Stimulated activated naive CD8-positive, alpha-beta T cell treated with anti-CD3 and anti-CD28 coated beads, Interleukin-15, Interleukin-2, amounts not matched to agents 100 ng/mL and 50 ng/mL, for 24 hours (primary cell): ENCODE measurements around the gene STBD1.
A peak's percentile ranks its signal among the peaks of the same experiment; 100 is the strongest.

Source experiments
- H3K27ac Mint-ChIP-seq: one replicate; pipeline ENCODE4 v1.8.0; 2021; ENCODE audit warnings: mild to moderate bottlenecking, mixed read lengths
- H3K27me3 Mint-ChIP-seq: one replicate; pipeline ENCODE4 v1.8.0; 2021; ENCODE audit warnings: mixed read lengths
- H3K36me3 Mint-ChIP-seq: one replicate; pipeline ENCODE4 v1.8.0; 2021; ENCODE audit warnings: low read depth, mixed read lengths
- H3K4me1 Mint-ChIP-seq: one replicate; pipeline ENCODE4 v1.8.0; 2021; ENCODE audit warnings: low read depth, mixed read lengths
- H3K4me3 Mint-ChIP-seq: one replicate; pipeline ENCODE4 v1.8.0; 2021; ENCODE audit warnings: mild to moderate bottlenecking, mixed read lengths
- H3K9me3 Mint-ChIP-seq: one replicate; pipeline ENCODE4 v1.8.0; 2021; ENCODE audit warnings: mixed read lengths

STBD1 gene

DNA sequence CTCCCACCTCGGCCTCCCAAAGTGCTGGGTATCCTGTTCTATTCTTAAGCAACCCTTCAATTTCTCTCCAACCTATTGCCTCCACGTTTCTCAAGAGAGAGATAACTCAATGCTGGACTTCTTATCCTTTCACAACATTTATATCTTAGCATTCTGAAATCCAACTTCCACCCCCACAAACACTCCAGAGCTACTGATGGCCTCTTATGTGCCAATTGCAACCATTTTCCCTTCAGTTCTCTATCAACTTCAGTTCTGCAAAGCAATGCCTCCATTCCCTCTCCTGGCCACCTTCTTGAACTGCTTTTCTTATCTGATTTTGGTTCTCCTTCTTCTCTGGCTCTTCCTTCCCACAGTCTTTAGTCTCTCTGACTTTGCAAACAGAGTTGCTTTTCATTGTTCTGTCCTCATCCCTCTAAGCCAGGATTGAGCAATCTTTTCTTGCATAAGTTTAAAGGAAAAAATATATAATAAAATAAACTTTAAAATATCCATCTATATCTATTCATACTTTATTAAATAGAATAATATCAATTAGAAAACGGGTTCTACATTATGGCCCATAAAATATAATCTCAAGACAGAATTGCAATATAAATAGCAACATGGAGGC, 3.6 kb upstream of the STBD1 start:
- H3K27me3 Mint-ChIP-seq, result peaks cover 27% of the 10 kb centered on the region
- peaks cover 33% of the 10 kb centered on the region for H3K4me1 Mint-ChIP-seq
- H3K27ac Mint-ChIP-seq, result no peak overlapping the region
- H3K9me3 Mint-ChIP-seq, result peaks cover 6% of the 10 kb centered on the region
- no peak overlapping the region for H3K4me3 Mint-ChIP-seq
- H3K36me3 Mint-ChIP-seq, result peaks cover 5% of the 10 kb centered on the region

DNA sequence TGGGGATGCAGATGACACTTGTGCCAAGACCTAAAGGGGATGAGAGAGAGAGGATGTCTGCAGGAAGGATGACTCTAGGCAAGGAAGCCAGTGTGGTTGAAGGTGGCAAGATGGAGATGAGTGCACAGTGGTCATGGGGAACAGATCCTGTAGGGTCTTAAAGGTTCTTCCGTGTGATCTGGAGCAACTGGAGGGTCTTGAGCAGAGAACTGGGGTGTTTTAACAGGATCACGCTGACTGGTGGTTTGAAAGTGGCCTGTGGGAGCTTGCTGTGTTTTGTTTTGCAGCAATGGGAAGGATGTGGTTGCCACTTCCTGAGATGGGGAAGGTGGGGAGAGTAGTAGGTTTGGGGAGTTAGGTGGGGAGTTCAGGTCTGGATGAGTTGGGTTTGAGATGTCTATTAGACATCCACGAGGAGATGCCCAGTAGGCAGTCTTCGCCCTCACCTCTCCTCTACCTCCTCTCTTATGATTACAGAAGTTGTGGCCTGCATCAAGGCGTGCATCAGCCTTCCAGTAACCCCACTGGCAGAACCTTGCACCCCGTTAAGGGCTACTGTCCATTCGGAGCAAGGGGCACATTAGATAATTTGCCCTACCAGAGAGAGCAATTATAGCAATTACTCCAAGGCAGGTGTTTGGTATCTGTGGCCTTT, 1.4 kb upstream of the STBD1 start:
- no peaks in the 10 kb centered on the region for H3K9me3 Mint-ChIP-seq
- H3K36me3 Mint-ChIP-seq, result no peaks in the 10 kb centered on the region
- peaks cover 27% of the 10 kb centered on the region for H3K27me3 Mint-ChIP-seq
- H3K4me1 Mint-ChIP-seq, result peaks cover 33% of the 10 kb centered on the region
- peak overlapping the region; percentile 66 for H3K27ac Mint-ChIP-seq
- H3K4me3 Mint-ChIP-seq, result peak overlapping the region; percentile 80

DNA sequence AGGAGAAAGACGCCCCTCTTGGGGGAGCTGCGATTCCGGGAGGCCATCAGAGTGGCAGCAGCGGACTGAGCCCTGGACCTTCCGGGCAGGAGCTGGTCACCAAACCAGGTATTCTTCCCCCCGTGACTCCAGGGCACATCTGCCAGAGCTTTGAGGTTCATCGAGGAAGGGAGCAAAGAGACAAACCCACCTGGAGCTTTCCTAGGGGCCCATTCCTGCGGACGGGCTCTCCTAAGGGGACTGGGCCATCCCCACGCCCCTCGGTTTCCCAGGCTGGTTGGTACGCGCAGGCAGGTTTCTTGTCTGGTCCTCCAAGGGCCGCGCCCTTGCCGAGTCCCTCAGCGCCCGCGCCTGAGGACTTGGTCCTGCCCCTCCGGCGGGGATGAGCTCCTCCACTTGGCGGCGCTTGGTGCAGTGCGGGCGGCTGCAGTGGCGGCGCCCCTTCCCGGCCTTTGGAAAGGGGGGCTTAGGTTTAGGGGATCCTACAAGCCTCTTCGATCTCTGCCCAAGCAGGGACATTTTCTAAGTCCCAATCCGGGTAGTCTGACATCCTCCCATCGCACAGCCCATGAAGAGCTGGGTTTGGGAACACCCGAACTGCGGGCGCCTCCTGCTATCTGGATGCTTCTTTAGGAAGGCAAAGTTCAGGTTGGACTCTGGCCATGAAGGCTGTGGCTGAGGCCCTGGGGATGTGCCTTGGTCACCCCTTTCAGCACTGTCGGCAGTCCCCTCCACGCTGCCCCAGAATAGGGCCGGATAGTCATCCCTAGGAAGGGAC, 538 bp downstream of the STBD1 start:
- H3K27ac Mint-ChIP-seq, result no peak overlapping the region
- H3K36me3 Mint-ChIP-seq, result no peaks in the 10 kb centered on the region
- H3K9me3 Mint-ChIP-seq, result no peaks in the 10 kb centered on the region

DNA sequence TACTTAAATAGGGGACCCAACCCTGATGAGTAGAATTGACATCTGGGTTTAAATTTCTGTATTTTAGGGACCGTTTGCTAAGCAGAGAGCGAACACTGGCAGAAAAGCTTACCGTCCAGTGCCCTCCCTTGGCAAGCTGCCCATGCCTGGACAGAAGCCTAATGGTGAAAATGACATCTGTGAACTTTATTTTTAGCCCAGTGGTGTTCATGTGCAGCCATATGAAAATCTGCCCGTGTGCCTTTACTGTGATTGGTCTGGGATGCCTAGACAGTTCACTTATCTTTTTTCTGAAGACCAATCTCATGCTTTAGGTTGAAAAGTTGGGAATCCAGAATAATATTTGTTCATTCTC, 1.1 kb downstream of the STBD1 start:
- Mint-ChIP-seq H3K4me1 (peaks cover 15% of the 10 kb centered on the region), H3K27ac (no peak overlapping the region), H3K27me3 (peaks cover 24% of the 10 kb centered on the region), H3K9me3 (no peaks in the 10 kb centered on the region), H3K4me3 (peak overlapping the region; percentile 80), H3K36me3 (no peaks in the 10 kb centered on the region)

More for the DNA sequence above, 538 bp downstream of the STBD1 start:
- Mint-ChIP-seq H3K4me1 (peaks cover 19% of the 10 kb centered on the region), H3K4me3 (peak overlapping the region; percentile 80), H3K27me3 (peaks cover 27% of the 10 kb centered on the region)

DNA sequence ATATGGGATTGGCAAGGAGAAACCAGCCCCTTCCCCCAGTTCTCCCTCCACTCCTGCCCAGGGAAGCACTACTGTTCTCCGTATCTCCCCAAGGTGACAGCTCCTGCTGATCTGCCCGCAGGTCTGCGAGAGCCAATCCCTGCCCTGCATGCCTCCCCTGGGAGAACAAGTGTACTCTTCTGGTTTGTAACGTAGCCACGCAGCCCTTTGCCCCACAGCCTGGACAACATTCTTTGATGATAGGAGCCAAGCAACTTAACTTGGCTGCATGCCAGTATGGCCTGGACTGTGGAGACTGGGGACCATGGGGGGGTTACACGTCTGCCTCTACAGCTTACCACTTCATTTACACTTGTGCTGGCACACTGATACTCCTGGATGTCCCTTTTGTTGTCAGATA, 2.0 kb downstream of the STBD1 start:
- H3K9me3 Mint-ChIP-seq, result no peaks in the 10 kb centered on the region
- peaks cover 17% of the 10 kb centered on the region for H3K27me3 Mint-ChIP-seq
- no peaks in the 10 kb centered on the region for H3K36me3 Mint-ChIP-seq
- no peak overlapping the region for H3K4me3 Mint-ChIP-seq
- H3K27ac Mint-ChIP-seq, result no peak overlapping the region
- peaks cover 15% of the 10 kb centered on the region for H3K4me1 Mint-ChIP-seq

DNA sequence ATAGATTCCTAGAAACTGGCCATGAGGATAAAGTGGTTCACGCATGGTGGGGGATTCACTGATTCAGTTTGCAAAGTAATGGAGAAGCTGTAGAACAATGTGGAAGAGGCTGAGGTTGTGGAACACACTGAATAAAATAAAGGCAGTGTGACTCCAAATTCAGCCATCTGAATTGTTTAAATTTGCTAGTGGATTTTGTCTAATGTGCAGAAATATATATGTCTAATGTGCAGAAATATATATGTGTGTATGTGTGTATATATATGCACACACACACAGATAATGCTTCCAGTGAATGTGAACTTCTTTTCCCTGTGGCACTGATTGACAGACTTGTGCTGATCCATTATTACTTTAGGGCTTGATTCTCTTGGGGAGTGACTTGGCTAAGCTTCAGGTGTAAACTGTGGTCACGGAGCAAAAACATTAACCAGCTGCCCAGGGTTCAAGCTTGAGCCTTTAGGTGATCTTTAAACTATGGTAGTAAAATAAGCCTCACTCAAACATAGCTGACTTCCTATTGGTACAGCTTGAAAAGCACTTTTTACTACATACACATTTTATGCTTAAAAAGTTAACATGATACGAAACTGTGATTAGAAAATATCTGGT, 3.5 kb downstream of the STBD1 start:
- Mint-ChIP-seq H3K27ac (no peak overlapping the region), H3K36me3 (no peaks in the 10 kb centered on the region), H3K27me3 (peaks cover 12% of the 10 kb centered on the region), H3K9me3 (peaks cover under 1% of the 10 kb centered on the region), H3K4me1 (peaks cover 9% of the 10 kb centered on the region), H3K4me3 (no peak overlapping the region)

DNA sequence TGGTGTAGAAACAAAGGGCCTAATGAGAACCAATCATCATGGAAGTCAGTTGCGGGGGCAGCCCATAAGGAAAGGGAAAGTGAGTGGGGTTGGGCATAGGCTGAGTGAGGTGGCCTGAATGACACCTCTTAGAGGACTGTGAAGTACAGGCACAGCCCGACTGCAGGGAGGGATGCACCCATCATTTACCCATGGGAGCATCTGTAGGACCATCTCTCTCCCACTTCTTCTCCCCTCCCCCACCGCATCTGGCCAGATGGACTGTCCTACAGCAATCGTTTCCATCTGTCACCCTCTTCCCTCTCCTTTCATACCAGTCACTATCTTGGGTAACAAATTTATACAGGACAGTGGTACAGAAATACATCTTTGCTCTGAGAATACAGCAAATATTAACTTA, 4.2 kb downstream of the STBD1 start:
- Mint-ChIP-seq H3K27ac (no peak overlapping the region), H3K27me3 (peaks cover 6% of the 10 kb centered on the region), H3K9me3 (peaks cover 5% of the 10 kb centered on the region), H3K4me3 (no peak overlapping the region), H3K4me1 (peaks cover 2% of the 10 kb centered on the region), H3K36me3 (no peaks in the 10 kb centered on the region)

DNA sequence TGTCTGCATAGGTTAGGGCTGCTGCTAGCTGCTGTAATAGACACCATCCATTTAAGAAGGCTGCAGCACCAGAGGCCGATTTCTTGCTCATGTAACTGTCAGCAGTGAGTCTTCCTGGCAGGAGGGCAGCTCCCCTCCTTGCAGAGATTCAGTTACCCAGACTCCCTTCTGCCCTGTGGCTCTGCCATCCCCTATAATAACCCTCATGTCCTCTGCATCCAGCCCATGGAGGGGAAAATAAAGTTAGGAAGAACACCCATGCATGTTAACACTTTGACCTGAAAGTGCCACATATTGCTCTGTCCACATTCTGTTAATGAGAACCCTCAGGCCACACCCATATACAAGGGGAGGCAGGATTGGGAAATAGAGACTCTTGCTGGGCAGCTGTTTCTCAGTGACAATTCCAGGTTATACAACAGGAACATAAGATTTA, 5.4 kb downstream of the STBD1 start:
- H3K4me1 Mint-ChIP-seq, result no peaks in the 10 kb centered on the region
- H3K27me3 Mint-ChIP-seq, result peaks cover 13% of the 10 kb centered on the region
- H3K9me3 Mint-ChIP-seq, result peaks cover 15% of the 10 kb centered on the region
- H3K36me3 Mint-ChIP-seq, result peaks cover 4% of the 10 kb centered on the region
- no peak overlapping the region for H3K27ac Mint-ChIP-seq
- no peak overlapping the region for H3K4me3 Mint-ChIP-seq

DNA sequence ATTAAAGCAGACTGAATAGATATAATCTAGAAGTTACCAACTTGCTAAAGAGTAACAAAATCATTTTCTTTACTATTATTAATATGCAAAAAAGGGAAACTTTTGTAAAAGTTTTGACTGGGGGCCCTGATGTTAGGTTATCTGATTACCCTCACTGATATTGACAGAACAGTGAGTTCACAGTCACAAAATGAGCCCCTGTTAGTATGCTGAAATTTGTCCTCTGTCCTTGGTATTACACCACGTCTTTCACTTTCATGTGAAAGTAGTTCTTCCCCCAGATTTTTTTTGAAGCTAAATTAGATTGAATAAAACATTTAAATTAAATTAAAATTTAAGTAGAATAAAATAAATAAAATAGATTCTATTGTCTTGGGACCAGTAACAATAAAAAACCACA, 5.9 kb downstream of the STBD1 start:
- H3K27me3 Mint-ChIP-seq, result peaks cover 14% of the 10 kb centered on the region
- peaks cover 4% of the 10 kb centered on the region for H3K36me3 Mint-ChIP-seq
- H3K4me1 Mint-ChIP-seq, result no peaks in the 10 kb centered on the region
- H3K9me3 Mint-ChIP-seq, result peaks cover 18% of the 10 kb centered on the region
- H3K4me3 Mint-ChIP-seq, result no peak overlapping the region
- no peak overlapping the region for H3K27ac Mint-ChIP-seq

DNA sequence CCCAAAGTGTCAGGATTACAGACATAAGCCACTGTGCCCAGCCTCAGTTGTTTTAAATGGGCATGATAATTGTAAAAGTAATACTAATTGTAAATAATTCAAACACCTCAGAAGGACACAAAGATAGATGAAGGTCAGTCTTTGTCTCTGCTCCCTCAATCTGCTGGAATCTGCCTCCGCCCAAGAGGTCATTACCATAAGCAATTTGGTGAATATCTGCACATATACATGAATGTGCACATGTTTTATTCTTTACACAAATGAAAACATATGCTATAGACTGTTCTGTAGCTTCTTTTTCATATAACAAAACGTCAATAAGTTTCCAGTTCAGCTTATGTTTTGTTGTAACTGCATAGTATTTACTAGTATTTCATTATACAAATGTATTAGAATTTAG, 7.0 kb downstream of the STBD1 start:
- H3K9me3 Mint-ChIP-seq, result peaks cover 18% of the 10 kb centered on the region
- H3K4me3 Mint-ChIP-seq, result no peak overlapping the region
- no peak overlapping the region for H3K27ac Mint-ChIP-seq
- H3K36me3 Mint-ChIP-seq, result peaks cover 4% of the 10 kb centered on the region
- H3K27me3 Mint-ChIP-seq, result peaks cover 21% of the 10 kb centered on the region
- no peaks in the 10 kb centered on the region for H3K4me1 Mint-ChIP-seq

DNA sequence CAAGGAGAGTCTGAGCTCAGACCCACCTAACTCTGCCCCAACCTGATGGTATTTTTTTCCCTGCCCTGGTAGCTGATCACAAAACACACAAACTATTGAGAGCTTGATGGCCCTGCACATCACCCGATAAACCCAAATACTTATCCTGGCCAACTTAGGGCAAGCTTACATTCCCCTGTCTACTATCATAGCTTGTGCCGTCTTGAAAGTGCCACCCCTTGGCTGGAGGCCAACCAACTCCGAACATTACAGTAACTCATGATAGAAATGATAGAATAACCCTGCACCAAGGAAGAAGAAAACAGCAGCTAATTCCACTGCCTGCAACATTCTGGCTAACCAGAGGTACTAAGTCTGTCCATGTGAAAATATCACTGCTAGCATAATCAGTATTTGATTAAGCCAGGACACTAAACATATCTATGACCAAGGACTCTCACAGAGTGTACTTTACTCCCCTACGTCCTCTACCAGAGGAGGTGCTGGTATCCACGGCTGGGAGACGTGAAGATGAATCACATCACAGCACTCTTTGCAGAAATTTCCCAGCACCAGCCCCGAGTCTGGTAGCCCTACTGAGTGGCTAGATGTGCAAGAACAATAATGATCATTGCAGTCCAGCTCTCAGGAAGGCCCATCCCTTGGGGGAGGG, 8.9 kb downstream of the STBD1 start:
- H3K4me1 Mint-ChIP-seq, result no peaks in the 10 kb centered on the region
- H3K36me3 Mint-ChIP-seq, result peaks cover 4% of the 10 kb centered on the region
- peaks cover 22% of the 10 kb centered on the region for H3K9me3 Mint-ChIP-seq
- H3K27ac Mint-ChIP-seq, result no peak overlapping the region
- H3K27me3 Mint-ChIP-seq, result peaks cover 20% of the 10 kb centered on the region
- H3K4me3 Mint-ChIP-seq, result no peak overlapping the region

DNA sequence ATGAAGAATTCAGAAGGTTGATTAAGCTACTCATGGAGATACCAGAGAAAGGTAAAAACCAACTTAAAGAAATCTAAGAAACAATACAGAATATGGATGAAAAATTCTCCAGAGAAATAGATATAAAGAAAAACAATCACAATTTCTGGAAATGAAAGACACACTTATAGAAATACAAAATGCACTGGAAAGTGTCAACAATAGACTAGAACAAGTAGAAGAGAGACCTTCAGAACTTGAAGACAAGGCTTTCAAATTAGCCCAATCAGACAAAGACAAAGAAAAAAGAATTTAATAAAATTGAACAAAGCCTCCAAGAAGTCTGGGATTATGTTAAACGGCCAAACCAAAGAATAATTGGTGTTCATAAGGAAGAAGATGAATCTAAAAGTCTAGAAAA, 9.6 kb downstream of the STBD1 start:
- Mint-ChIP-seq H3K36me3 (peaks cover 4% of the 10 kb centered on the region), H3K9me3 (peaks cover 22% of the 10 kb centered on the region), H3K27ac (no peak overlapping the region), H3K27me3 (peaks cover 20% of the 10 kb centered on the region), H3K4me3 (no peak overlapping the region), H3K4me1 (no peaks in the 10 kb centered on the region)

DNA sequence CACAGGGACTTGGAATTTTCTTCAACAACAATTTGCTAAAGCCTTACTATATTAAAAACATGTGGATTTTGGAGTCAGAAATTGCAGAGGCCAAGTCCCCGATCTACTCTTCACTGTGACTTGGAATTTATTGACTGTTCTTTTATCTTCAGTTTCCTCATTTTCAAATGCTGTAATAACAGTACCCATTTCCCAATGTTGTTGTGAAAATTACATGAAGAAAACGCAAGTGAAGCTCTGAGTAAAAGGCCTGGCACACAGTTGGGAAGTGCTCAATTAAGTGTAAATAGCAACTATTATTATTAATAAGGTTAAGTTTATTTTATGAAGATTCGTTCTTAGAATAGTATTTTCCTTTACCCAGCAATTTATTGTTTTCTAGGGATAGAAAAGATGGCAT, 15.7 kb downstream of the STBD1 start:
- no peak overlapping the region for H3K4me3 Mint-ChIP-seq
- no peak overlapping the region for H3K27ac Mint-ChIP-seq
- H3K9me3 Mint-ChIP-seq, result peaks cover 17% of the 10 kb centered on the region
- H3K27me3 Mint-ChIP-seq, result peaks cover 10% of the 10 kb centered on the region
- no peaks in the 10 kb centered on the region for H3K4me1 Mint-ChIP-seq
- no peaks in the 10 kb centered on the region for H3K36me3 Mint-ChIP-seq

DNA sequence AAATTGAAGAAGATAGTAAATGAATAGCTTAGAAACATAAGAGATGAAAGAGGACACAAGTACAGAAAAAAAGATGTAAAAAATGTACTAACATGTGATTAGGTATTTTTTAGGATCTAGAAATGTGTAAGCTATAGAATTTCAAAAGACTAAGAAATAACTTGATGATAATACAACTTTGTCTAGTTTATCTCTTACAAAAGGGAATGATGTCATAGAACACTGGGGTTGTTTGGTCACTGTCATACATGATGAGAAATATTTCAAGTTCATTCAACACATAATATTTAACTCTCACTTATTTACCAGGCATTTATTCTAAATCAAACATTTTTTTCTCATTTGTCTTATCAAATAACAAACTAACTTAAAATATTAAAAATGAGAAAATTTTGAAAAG, 18.5 kb downstream of the STBD1 start:
- Mint-ChIP-seq H3K36me3 (no peaks in the 10 kb centered on the region), H3K9me3 (peaks cover 21% of the 10 kb centered on the region), H3K27ac (no peak overlapping the region), H3K4me1 (no peaks in the 10 kb centered on the region), H3K4me3 (no peak overlapping the region), H3K27me3 (no peaks in the 10 kb centered on the region)

DNA sequence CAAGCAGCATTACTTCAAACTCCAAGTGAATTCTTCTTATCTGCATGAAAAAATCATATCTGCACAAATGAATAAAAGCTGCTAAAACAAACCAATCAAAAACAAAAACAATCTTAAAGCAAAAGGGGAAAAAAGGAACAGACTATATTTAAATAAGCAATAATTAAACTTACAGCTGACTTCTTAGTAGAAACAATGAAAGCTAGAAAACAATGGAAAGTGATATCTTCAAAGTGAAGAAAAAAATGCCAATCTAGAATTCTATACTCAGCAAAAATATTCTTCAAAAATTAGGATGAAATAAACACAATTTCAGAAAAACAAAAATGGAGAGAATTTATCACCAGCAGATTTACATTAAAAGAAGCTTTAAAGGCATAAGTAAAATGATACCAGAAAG, 20.0 kb downstream of the STBD1 start:
- Mint-ChIP-seq H3K4me1 (no peaks in the 10 kb centered on the region), H3K9me3 (peaks cover 21% of the 10 kb centered on the region), H3K27me3 (no peaks in the 10 kb centered on the region), H3K4me3 (no peak overlapping the region), H3K36me3 (no peaks in the 10 kb centered on the region), H3K27ac (no peak overlapping the region)
